ENCODE results near the gene FNDC1. TPM values are rescaled to one million over a fixed set of nuclear protein-coding genes. Genes with fewer than 3 reads are reported as not detected.
A peak's percentile ranks its signal among the peaks of the same experiment; 100 is the strongest.

Gene FNDC1
- total and polyA plus RNA-seq, 2 of the 13 experiments (the other 11 are each of a cell fraction or from before 2014, with no cell fraction given): not detected

GRCh38 chr6:159134701-159135364 lies 34.4 kb upstream of the FNDC1 start:
- peaks cover 4 to 59% of the 10 kb centered on the region in 2 experiments; a peak in 4 of 5 replicates for H3K27me3 ChIP-seq (ENCODE audit: control insufficient read depth in 1 of 2, insufficient read depth in 2 of 2, low read length in 2 of 2)
- no peaks in the 10 kb centered on the region for H3K79me2 ChIP-seq (ENCODE audit: insufficient read depth, low read length)
- no peaks in the 10 kb centered on the region for H4K20me1 ChIP-seq (ENCODE audit: insufficient read depth, low read length)
- 6% methylated on average over 9 of the region's 9 CpGs for WGBS (ENCODE audit: low lambda C conversion rate)
- H3K9ac ChIP-seq (ENCODE audit: insufficient read depth, low read depth, low read length): no peak overlapping the region
- no peaks in the 10 kb centered on the region for H3K9me3 ChIP-seq (ENCODE audit: low read length)
- BruUV-seq (replicated peaks): no TSS peak
- FAIRE-seq: peak; percentile 95
- POLR2A ChIA-PET: no interaction called here
- H3K36me3 ChIP-seq (replicated peaks in 1 of 2; ENCODE audit: control insufficient read depth in 1 of 2, insufficient read depth in 2 of 2, low read length in 2 of 2): no peaks in the 10 kb centered on the region
- in situ Hi-C loops (cut with HindIII; ENCODE audit: extremely low pct_ligation_motif_present, low pct_unique_long_range_greater_than_20kb): no loop called here
- H3K4me1 ChIP-seq (ENCODE audit: insufficient read depth, low read length): no peaks in the 10 kb centered on the region
- intact Hi-C loops (cut with micrococcal nuclease; ENCODE audit: unreplicated experiment): loop anchor here (1.0 kb wide), 2 partner anchors 93 to 127 kb away; no protein-coding TSS in a partner anchor
- CTCF ChIA-PET (ENCODE audit: low intra/inter-chr PET ratio, low total read pairs): interaction anchor here (1.3 to 1.5 kb wide), 3 partner anchors 92 to 431 kb away, joined by 4 to 16 read pairs (median 9); no protein-coding TSS in a partner anchor
- no peak overlapping the region for H3K27ac ChIP-seq (ENCODE audit: extremely low read length, insufficient read depth, low read length)
- DNase-seq (ENCODE audit: low spot score): peak; percentile 48
- H3K4me2 ChIP-seq (ENCODE audit: low read depth, low read length): no peak overlapping the region
- no peak overlapping the region for H2AFZ ChIP-seq (ENCODE audit: low read length)
- ATAC-seq: peak; percentile 82
- no peak overlapping the region for H3K4me3 ChIP-seq (replicated peaks in 1 of 3; ENCODE audit: insufficient read depth in 1 of 3, low read depth in 2 of 3, low read length in 3 of 3)
- TF ChIP-seq ZNF343 (CRISPR knock-in tag; IDR thresholded peaks at IDR 0.05) (no peak), TAF15 (IDR thresholded peaks at IDR 0.05; ENCODE audit: low read depth, low read length, poor library complexity, severe bottlenecking) (no peak), ZNF512 (CRISPR knock-in tag; IDR thresholded peaks at IDR 0.05) (no peak), DNMT1 (CRISPR knock-in tag; IDR thresholded peaks at IDR 0.05) (no peak), ERF (CRISPR knock-in tag; IDR thresholded peaks at IDR 0.05) (0 out of 2 replicates have a peak, but pooled peaks have one; percentile 51), THAP11 (CRISPR knock-in tag; IDR thresholded peaks at IDR 0.05) (peak; percentile 43; the same call in 1 of the 2 replicates), SMARCC2 (IDR thresholded peaks at IDR 0.05) (no peak), ZBTB49 (CRISPR knock-in tag; IDR thresholded peaks at IDR 0.05; ENCODE audit: borderline replicate concordance) (no peak), ZNF451 (CRISPR knock-in tag; IDR thresholded peaks at IDR 0.05) (no peak), FIP1L1 (IDR thresholded peaks at IDR 0.05; ENCODE audit: borderline replicate concordance, insufficient read depth, low read depth, low read length) (no peak), ZNF441 (CRISPR knock-in tag; IDR thresholded peaks at IDR 0.05; ENCODE audit: borderline replicate concordance) (no peak), POLR2AphosphoS2 (IDR thresholded peaks at IDR 0.05; ENCODE audit: low read depth, low read length) (no peak), ZNF572 (CRISPR knock-in tag; IDR thresholded peaks at IDR 0.05) (no peak), ARNT2 (CRISPR knock-in tag; IDR thresholded peaks at IDR 0.05; ENCODE audit: low read depth) (no peak), SP1 (IDR thresholded peaks at IDR 0.05) (no peak), SP1 (CRISPR knock-in tag; IDR thresholded peaks at IDR 0.05) (no peak), ZMYM2 (CRISPR knock-in tag; IDR thresholded peaks at IDR 0.05) (no peak), HDAC1 (CRISPR knock-in tag; IDR thresholded peaks at IDR 0.05) (no peak), POGK (CRISPR knock-in tag; conservative IDR thresholded peaks at IDR 0.05) (no peak), TBL1XR1 (IDR thresholded peaks at IDR 0.05; ENCODE audit: borderline replicate concordance, low read length, partially characterized antibody) (no peak)
